ENCODE results near the gene TNIP2.

TNIP2 gene

DNA sequence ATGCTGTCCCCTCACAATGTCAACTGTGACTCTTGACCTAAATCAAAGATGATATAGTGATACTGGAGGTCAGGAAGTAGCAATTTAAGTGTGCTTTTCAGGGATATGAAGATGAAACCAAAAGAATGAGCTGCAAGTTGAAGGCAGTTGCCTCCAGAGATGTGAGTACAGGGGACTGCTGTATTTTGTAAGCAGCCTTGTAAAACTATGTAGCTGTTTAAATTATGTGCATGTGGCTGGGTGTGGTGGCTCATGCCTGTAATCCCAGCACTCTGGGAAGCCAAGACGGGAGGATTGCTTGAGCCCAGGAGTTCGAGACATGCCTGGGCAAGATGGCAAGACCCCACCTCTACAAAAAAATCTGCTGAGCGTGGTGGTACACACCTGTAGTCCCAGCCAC, 15.1 kb upstream of the TNIP2 start:
- Histone ChIP-seq H3K27me3 (ENCODE audit: insufficient read depth, poor library complexity, severe bottlenecking) (no peaks in the 10 kb centered on the region), H3K4me1 (ENCODE audit: insufficient read depth, poor library complexity, severe bottlenecking) (no peaks in the 10 kb centered on the region), H3K9me3 (ENCODE audit: severe bottlenecking) (no peaks in the 10 kb centered on the region), H3K27ac (ENCODE audit: poor library complexity, severe bottlenecking) (no peak overlapping the region), H3K4me3 (ENCODE audit: severe bottlenecking) (no peak overlapping the region), H3K36me3 (ENCODE audit: low read depth) (no peaks in the 10 kb centered on the region)
- DNase-seq (ENCODE audit: low spot score) (no peak), ATAC-seq (ENCODE audit: low read depth) (no peak)
- TF ChIP-seq, protein P1, sequence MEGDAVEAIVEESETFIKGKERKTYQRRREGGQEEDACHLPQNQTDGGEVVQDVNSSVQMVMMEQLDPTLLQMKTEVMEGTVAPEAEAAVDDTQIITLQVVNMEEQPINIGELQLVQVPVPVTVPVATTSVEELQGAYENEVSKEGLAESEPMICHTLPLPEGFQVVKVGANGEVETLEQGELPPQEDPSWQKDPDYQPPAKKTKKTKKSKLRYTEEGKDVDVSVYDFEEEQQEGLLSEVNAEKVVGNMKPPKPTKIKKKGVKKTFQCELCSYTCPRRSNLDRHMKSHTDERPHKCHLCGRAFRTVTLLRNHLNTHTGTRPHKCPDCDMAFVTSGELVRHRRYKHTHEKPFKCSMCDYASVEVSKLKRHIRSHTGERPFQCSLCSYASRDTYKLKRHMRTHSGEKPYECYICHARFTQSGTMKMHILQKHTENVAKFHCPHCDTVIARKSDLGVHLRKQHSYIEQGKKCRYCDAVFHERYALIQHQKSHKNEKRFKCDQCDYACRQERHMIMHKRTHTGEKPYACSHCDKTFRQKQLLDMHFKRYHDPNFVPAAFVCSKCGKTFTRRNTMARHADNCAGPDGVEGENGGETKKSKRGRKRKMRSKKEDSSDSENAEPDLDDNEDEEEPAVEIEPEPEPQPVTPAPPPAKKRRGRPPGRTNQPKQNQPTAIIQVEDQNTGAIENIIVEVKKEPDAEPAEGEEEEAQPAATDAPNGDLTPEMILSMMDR (IDR thresholded peaks at IDR 0.05; ENCODE audit: poor library complexity, severe bottlenecking), result no peak

DNA sequence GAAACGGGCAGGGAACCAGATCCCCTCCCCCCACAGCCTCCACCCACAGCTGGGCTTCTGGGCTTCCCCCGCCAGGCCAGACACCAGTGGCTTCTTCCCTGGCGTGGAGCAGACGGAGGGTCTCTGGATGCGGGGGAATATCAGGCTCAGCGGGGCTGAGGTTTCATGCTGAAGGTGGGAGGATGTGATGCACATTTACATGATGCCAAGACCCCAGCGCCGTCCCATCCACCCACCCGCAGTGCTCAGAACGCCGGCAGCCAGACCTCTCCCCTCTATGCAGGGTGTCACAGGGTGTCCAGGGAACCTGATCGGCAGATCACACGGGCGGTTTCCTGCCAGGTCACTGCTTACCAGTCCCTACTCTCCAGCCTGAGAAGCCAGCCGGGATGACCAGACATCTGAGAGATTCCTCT, 12.8 kb upstream of the TNIP2 start:
- Histone ChIP-seq H3K4me1 (ENCODE audit: insufficient read depth, poor library complexity, severe bottlenecking) (no peaks in the 10 kb centered on the region), H3K9me3 (ENCODE audit: severe bottlenecking) (no peaks in the 10 kb centered on the region), H3K27me3 (ENCODE audit: insufficient read depth, poor library complexity, severe bottlenecking) (no peaks in the 10 kb centered on the region), H3K36me3 (ENCODE audit: low read depth) (no peaks in the 10 kb centered on the region), H3K4me3 (ENCODE audit: severe bottlenecking) (no peak overlapping the region), H3K27ac (ENCODE audit: poor library complexity, severe bottlenecking) (no peak overlapping the region)
- no peak for DNase-seq (ENCODE audit: low spot score)
- TF ChIP-seq, protein P1 (IDR thresholded peaks at IDR 0.05; ENCODE audit: poor library complexity, severe bottlenecking), result no peak
- no peak for ATAC-seq (ENCODE audit: low read depth)

- DNase-seq (ENCODE audit: low spot score) (no peak), ATAC-seq (ENCODE audit: low read depth) (no peak)
- Histone ChIP-seq H3K27ac (ENCODE audit: poor library complexity, severe bottlenecking) (no peak overlapping the region), H3K36me3 (ENCODE audit: low read depth) (no peaks in the 10 kb centered on the region), H3K4me1 (ENCODE audit: insufficient read depth, poor library complexity, severe bottlenecking) (no peaks in the 10 kb centered on the region), H3K27me3 (ENCODE audit: insufficient read depth, poor library complexity, severe bottlenecking) (no peaks in the 10 kb centered on the region), H3K4me3 (ENCODE audit: severe bottlenecking) (no peak overlapping the region), H3K9me3 (ENCODE audit: severe bottlenecking) (no peaks in the 10 kb centered on the region)
- TF ChIP-seq, protein P1 (IDR thresholded peaks at IDR 0.05; ENCODE audit: poor library complexity, severe bottlenecking), result no peak
These were observed 12.0 kb upstream of the TNIP2 start for GRCh38 chr4:2768124-2768523.

DNA sequence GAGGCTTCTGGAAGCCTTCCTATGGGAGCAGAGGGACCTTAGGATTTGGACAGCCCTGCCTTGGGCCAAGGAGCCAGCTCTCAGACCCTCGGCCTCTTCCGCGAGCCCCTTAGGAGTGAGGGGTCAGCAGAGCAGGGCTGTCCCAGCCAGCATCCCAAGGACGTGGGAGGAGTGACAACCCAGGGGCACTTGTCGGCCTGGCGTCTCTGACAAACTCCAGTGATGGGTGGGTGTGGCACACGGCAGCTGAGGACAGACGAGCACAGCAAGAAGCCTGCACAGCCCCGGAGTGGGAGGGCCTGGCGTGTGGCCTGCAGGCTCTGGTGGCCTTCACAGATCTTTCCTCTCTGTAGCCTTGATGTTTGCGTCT, 11.6 kb upstream of the TNIP2 start:
- H3K9me3 ChIP-seq (ENCODE audit: severe bottlenecking), result no peaks in the 10 kb centered on the region
- H3K27ac ChIP-seq (ENCODE audit: poor library complexity, severe bottlenecking), result no peak overlapping the region
- TF ChIP-seq, protein P1 (IDR thresholded peaks at IDR 0.05; ENCODE audit: poor library complexity, severe bottlenecking), result no peak
- ATAC-seq (ENCODE audit: low read depth) (no peak), DNase-seq (ENCODE audit: low spot score) (no peak)
- no peaks in the 10 kb centered on the region for H3K4me1 ChIP-seq (ENCODE audit: insufficient read depth, poor library complexity, severe bottlenecking)
- no peak overlapping the region for H3K4me3 ChIP-seq (ENCODE audit: severe bottlenecking)
- no peaks in the 10 kb centered on the region for H3K27me3 ChIP-seq (ENCODE audit: insufficient read depth, poor library complexity, severe bottlenecking)
- no peaks in the 10 kb centered on the region for H3K36me3 ChIP-seq (ENCODE audit: low read depth)

DNA sequence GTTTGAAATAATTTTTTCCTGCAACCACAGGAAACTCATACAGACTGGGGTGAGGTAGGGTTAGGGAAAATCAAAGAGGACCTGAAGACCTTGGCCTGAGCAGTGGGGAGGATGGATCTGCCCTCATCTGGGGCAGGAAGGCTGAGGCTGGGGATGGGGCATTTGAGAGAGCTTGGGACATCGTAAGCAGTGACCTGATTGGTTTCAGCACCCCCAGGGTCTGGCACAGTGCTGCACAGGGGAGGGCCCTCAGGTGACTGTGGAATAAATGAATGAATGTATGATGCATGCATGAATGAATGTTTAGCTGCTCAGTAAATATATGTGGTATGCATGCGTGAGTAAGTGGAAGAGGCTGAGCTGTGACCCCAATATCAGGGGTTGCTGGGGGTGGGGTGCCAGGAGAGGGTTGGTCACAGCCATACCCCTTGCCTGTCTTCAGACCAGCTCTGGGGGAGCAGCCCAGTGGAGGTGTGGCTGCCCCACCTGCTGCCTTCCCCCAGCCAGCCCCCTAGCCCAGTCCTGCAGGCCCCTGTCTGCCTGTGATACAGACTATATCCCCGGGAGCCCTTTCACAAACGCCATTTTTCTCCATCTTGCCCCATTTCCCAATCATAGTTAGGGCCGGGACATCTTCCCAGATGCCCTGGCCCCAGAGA, 11.0 kb upstream of the TNIP2 start:
- H3K4me1 ChIP-seq (ENCODE audit: insufficient read depth, poor library complexity, severe bottlenecking), result no peaks in the 10 kb centered on the region
- no peak for ATAC-seq (ENCODE audit: low read depth)
- TF ChIP-seq, protein P1 (IDR thresholded peaks at IDR 0.05; ENCODE audit: poor library complexity, severe bottlenecking), result no peak
- no peak overlapping the region for H3K4me3 ChIP-seq (ENCODE audit: severe bottlenecking)
- H3K27ac ChIP-seq (ENCODE audit: poor library complexity, severe bottlenecking), result no peak overlapping the region
- H3K36me3 ChIP-seq (ENCODE audit: low read depth), result no peaks in the 10 kb centered on the region
- H3K9me3 ChIP-seq (ENCODE audit: severe bottlenecking), result no peaks in the 10 kb centered on the region
- H3K27me3 ChIP-seq (ENCODE audit: insufficient read depth, poor library complexity, severe bottlenecking), result no peaks in the 10 kb centered on the region
- DNase-seq (ENCODE audit: low spot score), result no peak

All from RWPE2 (cell line).